ENCODE results near the gene FAM221B.

The FAM221B gene

GRCh38 chr9:35867538-35867937, 39.0 kb upstream of the FAM221B start:
- 100% methylated on average over 4 of the region's 4 CpGs for WGBS (ENCODE audit: insufficient coverage)
- ChIA-PET CTCF (interaction anchor here (1.6 kb wide), 1 partner anchor 14 kb away, joined by 6 read pairs; no protein-coding TSS in a partner anchor), POLR2A (no interaction called here)
- H3K4me3 ChIP-seq (ENCODE audit: control insufficient read depth in 1 of 7, extremely low read depth in 1 of 7, insufficient read depth in 4 of 7, low read depth in 2 of 7, low read length in 6 of 7): no peak overlapping the region
- no peaks in the 10 kb centered on the region for H3K4me1 ChIP-seq (ENCODE audit: control extremely low read depth in 1 of 4, control insufficient read depth in 4 of 4, insufficient read depth in 4 of 4, low read length in 3 of 4)
- no peak for DNase-seq
- no peaks in the 10 kb centered on the region for H3K36me3 ChIP-seq (ENCODE audit: control insufficient read depth in 4 of 4, insufficient read depth in 4 of 4, low read length in 3 of 4)
- H3K9me3 ChIP-seq (ENCODE audit: control extremely low read depth in 1 of 5, control insufficient read depth in 4 of 5, insufficient read depth in 2 of 5, low read depth in 1 of 5, low read length in 4 of 5): no peaks in the 10 kb centered on the region
- H3K27ac ChIP-seq (ENCODE audit: insufficient read depth in 1 of 2, low read depth in 1 of 2, low read length in 2 of 2, poor library complexity in 1 of 2, severe bottlenecking in 2 of 2): no peak overlapping the region
- peaks cover 0 to 39% (median 7%) of the 10 kb centered on the region in 5 experiments for H3K27me3 ChIP-seq (replicated peaks in 2 of 5; ENCODE audit: control insufficient read depth in 4 of 5, insufficient read depth in 5 of 5, low read length in 4 of 5)

- ChIA-PET CTCF (interaction anchor here (0.7 to 4.0 kb wide), 5 partner anchors 17 to 88 kb away, joined by 3 to 15 read pairs (median 8); no protein-coding TSS in a partner anchor), POLR2A (no interaction called here)
- H3K27ac ChIP-seq (ENCODE audit: insufficient read depth in 1 of 2, low read depth in 1 of 2, low read length in 2 of 2, poor library complexity in 1 of 2, severe bottlenecking in 2 of 2): no peak overlapping the region
- H3K9me3 ChIP-seq (ENCODE audit: control extremely low read depth in 1 of 5, control insufficient read depth in 4 of 5, insufficient read depth in 2 of 5, low read depth in 1 of 5, low read length in 4 of 5): no peaks in the 10 kb centered on the region
- no peak for DNase-seq
- no peaks in the 10 kb centered on the region for H3K36me3 ChIP-seq (ENCODE audit: control insufficient read depth in 4 of 4, insufficient read depth in 4 of 4, low read length in 3 of 4)
- no peak overlapping the region for H3K4me3 ChIP-seq (ENCODE audit: control insufficient read depth in 1 of 7, extremely low read depth in 1 of 7, insufficient read depth in 4 of 7, low read depth in 2 of 7, low read length in 6 of 7)
- H3K4me1 ChIP-seq (ENCODE audit: control extremely low read depth in 1 of 4, control insufficient read depth in 4 of 4, insufficient read depth in 4 of 4, low read length in 3 of 4): no peaks in the 10 kb centered on the region
- WGBS (ENCODE audit: insufficient coverage): 96% methylated on average over 8 of the region's 8 CpGs
- peaks cover 0 to 61% (median 19%) of the 10 kb centered on the region in 5 experiments for H3K27me3 ChIP-seq (replicated peaks in 2 of 5; ENCODE audit: control insufficient read depth in 4 of 5, insufficient read depth in 5 of 5, low read length in 4 of 5)
Observed at GRCh38 chr9:35864695-35865255, 36.2 kb upstream of the FAM221B start.

- no peak for DNase-seq
- H3K27ac ChIP-seq (ENCODE audit: insufficient read depth in 1 of 2, low read depth in 1 of 2, low read length in 2 of 2, poor library complexity in 1 of 2, severe bottlenecking in 2 of 2): no peak overlapping the region
- CTCF ChIA-PET: interaction anchor here (1.0 to 4.0 kb wide), 5 partner anchors 19 to 89 kb away, joined by 3 to 15 read pairs (median 8); no protein-coding TSS in a partner anchor
- no peaks in the 10 kb centered on the region for H3K4me1 ChIP-seq (ENCODE audit: control extremely low read depth in 1 of 4, control insufficient read depth in 4 of 4, insufficient read depth in 4 of 4, low read length in 3 of 4)
- 85% methylated on average over 8 of the region's 8 CpGs for WGBS (ENCODE audit: insufficient coverage)
- no peak overlapping the region for H3K4me3 ChIP-seq (ENCODE audit: control insufficient read depth in 1 of 7, extremely low read depth in 1 of 7, insufficient read depth in 4 of 7, low read depth in 2 of 7, low read length in 6 of 7)
- H3K36me3 ChIP-seq (ENCODE audit: control insufficient read depth in 4 of 4, insufficient read depth in 4 of 4, low read length in 3 of 4): no peaks in the 10 kb centered on the region
- H3K27me3 ChIP-seq (replicated peaks in 2 of 5; ENCODE audit: control insufficient read depth in 4 of 5, insufficient read depth in 5 of 5, low read length in 4 of 5): peaks cover 0 to 65% (median 28%) of the 10 kb centered on the region in 5 experiments
- POLR2A ChIA-PET: no interaction called here
- no peaks in the 10 kb centered on the region for H3K9me3 ChIP-seq (ENCODE audit: control extremely low read depth in 1 of 5, control insufficient read depth in 4 of 5, insufficient read depth in 2 of 5, low read depth in 1 of 5, low read length in 4 of 5)
Observed at GRCh38 chr9:35863583-35863982, 35.1 kb upstream of the FAM221B start.

- ChIA-PET POLR2A (no interaction called here), CTCF (interaction anchor here (1.0 to 4.0 kb wide), 7 partner anchors 14 to 72 kb away, joined by 3 to 15 read pairs (median 5); no protein-coding TSS in a partner anchor)
Observed at GRCh38 chr9:35862328-35862727, 33.8 kb upstream of the FAM221B start.

GRCh38 chr9:35861161-35861897, 32.8 kb upstream of the FAM221B start:
- DNase-seq: no peak
- ChIA-PET POLR2A (no interaction called here), CTCF (interaction anchor here (0.8 to 7.5 kb wide), 8 partner anchors 9 to 71 kb away, joined by 3 to 45 read pairs (median 5); partner anchors contain the start of genes FAM221B and TMEM8B)
- Histone ChIP-seq H3K9me3 (ENCODE audit: control extremely low read depth in 1 of 5, control insufficient read depth in 4 of 5, insufficient read depth in 2 of 5, low read depth in 1 of 5, low read length in 4 of 5) (no peaks in the 10 kb centered on the region), H3K4me1 (ENCODE audit: control extremely low read depth in 1 of 4, control insufficient read depth in 4 of 4, insufficient read depth in 4 of 4, low read length in 3 of 4) (no peaks in the 10 kb centered on the region), H3K27ac (ENCODE audit: insufficient read depth in 1 of 2, low read depth in 1 of 2, low read length in 2 of 2, poor library complexity in 1 of 2, severe bottlenecking in 2 of 2) (no peak overlapping the region), H3K4me3 (ENCODE audit: control insufficient read depth in 1 of 7, extremely low read depth in 1 of 7, insufficient read depth in 4 of 7, low read depth in 2 of 7, low read length in 6 of 7) (no peak overlapping the region), H3K27me3 (replicated peaks in 2 of 5; ENCODE audit: control insufficient read depth in 4 of 5, insufficient read depth in 5 of 5, low read length in 4 of 5) (peaks cover 0 to 85% (median 35%) of the 10 kb centered on the region in 5 experiments), H3K36me3 (ENCODE audit: control insufficient read depth in 4 of 4, insufficient read depth in 4 of 4, low read length in 3 of 4) (no peaks in the 10 kb centered on the region)
- WGBS (ENCODE audit: insufficient coverage): 73% methylated on average over 9 of the region's 12 CpGs

More at GRCh38 chr9:35862328-35862727, 33.8 kb upstream of the FAM221B start:
- Histone ChIP-seq H3K36me3 (ENCODE audit: control insufficient read depth in 4 of 4, insufficient read depth in 4 of 4, low read length in 3 of 4) (no peaks in the 10 kb centered on the region), H3K4me3 (ENCODE audit: control insufficient read depth in 1 of 7, extremely low read depth in 1 of 7, insufficient read depth in 4 of 7, low read depth in 2 of 7, low read length in 6 of 7) (no peak overlapping the region), H3K9me3 (ENCODE audit: control extremely low read depth in 1 of 5, control insufficient read depth in 4 of 5, insufficient read depth in 2 of 5, low read depth in 1 of 5, low read length in 4 of 5) (no peaks in the 10 kb centered on the region), H3K27me3 (replicated peaks in 2 of 5; ENCODE audit: control insufficient read depth in 4 of 5, insufficient read depth in 5 of 5, low read length in 4 of 5) (peaks cover 0 to 75% (median 29%) of the 10 kb centered on the region in 5 experiments), H3K4me1 (ENCODE audit: control extremely low read depth in 1 of 4, control insufficient read depth in 4 of 4, insufficient read depth in 4 of 4, low read length in 3 of 4) (no peaks in the 10 kb centered on the region), H3K27ac (ENCODE audit: insufficient read depth in 1 of 2, low read depth in 1 of 2, low read length in 2 of 2, poor library complexity in 1 of 2, severe bottlenecking in 2 of 2) (no peak overlapping the region)
- WGBS (ENCODE audit: insufficient coverage): 100% methylated on average over 3 of the region's 4 CpGs
- DNase-seq: no peak

GRCh38 chr9:35859990-35860339, 31.4 kb upstream of the FAM221B start:
- H3K27ac ChIP-seq (ENCODE audit: insufficient read depth in 1 of 2, low read depth in 1 of 2, low read length in 2 of 2, poor library complexity in 1 of 2, severe bottlenecking in 2 of 2): no peak overlapping the region
- H3K36me3 ChIP-seq (ENCODE audit: control insufficient read depth in 4 of 4, insufficient read depth in 4 of 4, low read length in 3 of 4): no peaks in the 10 kb centered on the region
- WGBS (ENCODE audit: insufficient coverage): 75% methylated on average over 2 of the region's 3 CpGs
- no peaks in the 10 kb centered on the region for H3K4me1 ChIP-seq (ENCODE audit: control extremely low read depth in 1 of 4, control insufficient read depth in 4 of 4, insufficient read depth in 4 of 4, low read length in 3 of 4)
- peaks cover 0 to 93% (median 35%) of the 10 kb centered on the region in 5 experiments for H3K27me3 ChIP-seq (replicated peaks in 2 of 5; ENCODE audit: control insufficient read depth in 4 of 5, insufficient read depth in 5 of 5, low read length in 4 of 5)
- H3K4me3 ChIP-seq (ENCODE audit: control insufficient read depth in 1 of 7, extremely low read depth in 1 of 7, insufficient read depth in 4 of 7, low read depth in 2 of 7, low read length in 6 of 7): no peak overlapping the region
- DNase-seq: no peak
- H3K9me3 ChIP-seq (ENCODE audit: control extremely low read depth in 1 of 5, control insufficient read depth in 4 of 5, insufficient read depth in 2 of 5, low read depth in 1 of 5, low read length in 4 of 5): no peaks in the 10 kb centered on the region
- ChIA-PET CTCF (interaction anchor here (1.0 to 7.5 kb wide), 5 partner anchors 22 to 122 kb away, joined by 3 to 45 read pairs (median 10); partner anchors contain the start of genes FAM221B, SPAG8 and TMEM8B), POLR2A (no interaction called here)
